Glutamatergic neuron (in vitro differentiated cells): ENCODE measurements around the gene PRRG1. TPM values are rescaled to one million over a fixed set of nuclear protein-coding genes. Genes with fewer than 3 reads are reported as not detected.
A peak's percentile ranks its signal among the peaks of the same experiment; 100 is the strongest.
"Not testable (repeated sequence)": the region's sequence is repeated elsewhere in the genome, so short reads cannot be mapped to it uniquely, and the experiment has no call there.

Experiments used
- DNase-seq: peaks from one replicate; pipeline ENCODE4 v3.0.0; 2022
- H3K27ac Mint-ChIP-seq: one replicate; pipeline ENCODE4 v1.8.0; 2020; ENCODE audit warnings: mild to moderate bottlenecking, mixed read lengths, inconsistent platforms; ENCODE audit not compliant: unreplicated experiment
- H3K27me3 Mint-ChIP-seq: one replicate; pipeline ENCODE4 v1.8.0; 2020; ENCODE audit warnings: mild to moderate bottlenecking, moderate library complexity, mixed read lengths, inconsistent platforms; ENCODE audit not compliant: unreplicated experiment
- H3K36me3 Mint-ChIP-seq: one replicate; pipeline ENCODE4 v1.8.0; 2020; ENCODE audit warnings: mild to moderate bottlenecking, mixed read lengths, inconsistent platforms; ENCODE audit not compliant: unreplicated experiment
- H3K4me1 Mint-ChIP-seq: one replicate; pipeline ENCODE4 v1.8.0; 2020; ENCODE audit warnings: mild to moderate bottlenecking, low read depth, mixed read lengths, inconsistent platforms; ENCODE audit not compliant: unreplicated experiment
- H3K4me3 Mint-ChIP-seq: one replicate; pipeline ENCODE4 v1.8.0; 2020; ENCODE audit warnings: mild to moderate bottlenecking, mixed read lengths, inconsistent platforms; ENCODE audit not compliant: unreplicated experiment
- H3K9me3 Mint-ChIP-seq: one replicate; pipeline ENCODE4 v1.8.0; 2020; ENCODE audit warnings: mild to moderate bottlenecking, moderate library complexity, mixed read lengths, inconsistent platforms; ENCODE audit not compliant: unreplicated experiment
- total RNA-seq: library from RNA; stranded (reverse); fragmentation: NEBNext Ultra II Directional; extraction: Animal tissue kit (Norgen Biotek cat#: 25700); gene quantifications from one replicate; pipeline ENCODE4 v1.2.1, GENCODE V29; 2021; ENCODE audit not compliant: unreplicated experiment
- TF ChIP-seq, protein P1 (sequence below): fragments of 200-600 bp; sonication (generic); IDR thresholded peaks from one replicate; pipeline ENCODE4 v1.5.0; 2021; ENCODE audit not compliant: partially characterized antibody, unreplicated experiment

The PRRG1 gene
- total RNA-seq, 1 donor from 2014 or later, result 4.4 TPM

DNA sequence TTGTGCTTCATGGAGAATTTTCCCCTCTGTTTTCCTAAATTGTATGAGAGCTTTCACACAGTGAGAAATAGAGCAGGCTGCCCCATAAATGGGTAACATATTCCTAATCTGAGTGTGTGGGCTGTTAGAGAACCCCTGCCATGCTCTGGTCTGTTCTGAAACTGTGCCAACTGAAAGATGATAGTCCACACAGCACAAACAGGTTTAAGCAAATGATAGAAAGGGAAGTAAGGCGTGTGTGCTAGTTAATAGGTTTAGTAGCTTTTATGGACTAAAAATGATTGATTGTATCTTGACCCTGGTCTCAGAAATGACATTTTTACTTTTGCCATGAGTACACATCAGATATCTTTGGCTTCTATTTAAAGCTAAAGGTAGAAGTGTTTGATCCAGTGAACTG, 106.2 kb downstream of the PRRG1 start:
- peaks cover 5% of the 10 kb centered on the region for H3K4me1 Mint-ChIP-seq
- H3K27ac Mint-ChIP-seq, result no peak overlapping the region

GRCh38 chrX:37460285-37460684, 111.1 kb downstream of the PRRG1 start:
- not testable (repeated sequence) for H3K27me3 Mint-ChIP-seq, H3K36me3 Mint-ChIP-seq, DNase-seq, H3K4me3 Mint-ChIP-seq, H3K9me3 Mint-ChIP-seq
- Mint-ChIP-seq H3K4me1 (peaks cover 11% of the 10 kb centered on the region), H3K27ac (peak overlapping the region; percentile 93)

More for the DNA sequence above, 106.2 kb downstream of the PRRG1 start:
- Mint-ChIP-seq H3K9me3 (no peaks in the 10 kb centered on the region), H3K36me3 (no peaks in the 10 kb centered on the region), H3K4me3 (no peak overlapping the region), H3K27me3 (peaks cover 7% of the 10 kb centered on the region)
- TF ChIP-seq, protein P1, sequence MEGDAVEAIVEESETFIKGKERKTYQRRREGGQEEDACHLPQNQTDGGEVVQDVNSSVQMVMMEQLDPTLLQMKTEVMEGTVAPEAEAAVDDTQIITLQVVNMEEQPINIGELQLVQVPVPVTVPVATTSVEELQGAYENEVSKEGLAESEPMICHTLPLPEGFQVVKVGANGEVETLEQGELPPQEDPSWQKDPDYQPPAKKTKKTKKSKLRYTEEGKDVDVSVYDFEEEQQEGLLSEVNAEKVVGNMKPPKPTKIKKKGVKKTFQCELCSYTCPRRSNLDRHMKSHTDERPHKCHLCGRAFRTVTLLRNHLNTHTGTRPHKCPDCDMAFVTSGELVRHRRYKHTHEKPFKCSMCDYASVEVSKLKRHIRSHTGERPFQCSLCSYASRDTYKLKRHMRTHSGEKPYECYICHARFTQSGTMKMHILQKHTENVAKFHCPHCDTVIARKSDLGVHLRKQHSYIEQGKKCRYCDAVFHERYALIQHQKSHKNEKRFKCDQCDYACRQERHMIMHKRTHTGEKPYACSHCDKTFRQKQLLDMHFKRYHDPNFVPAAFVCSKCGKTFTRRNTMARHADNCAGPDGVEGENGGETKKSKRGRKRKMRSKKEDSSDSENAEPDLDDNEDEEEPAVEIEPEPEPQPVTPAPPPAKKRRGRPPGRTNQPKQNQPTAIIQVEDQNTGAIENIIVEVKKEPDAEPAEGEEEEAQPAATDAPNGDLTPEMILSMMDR, result no peak
- no peak for DNase-seq

DNA sequence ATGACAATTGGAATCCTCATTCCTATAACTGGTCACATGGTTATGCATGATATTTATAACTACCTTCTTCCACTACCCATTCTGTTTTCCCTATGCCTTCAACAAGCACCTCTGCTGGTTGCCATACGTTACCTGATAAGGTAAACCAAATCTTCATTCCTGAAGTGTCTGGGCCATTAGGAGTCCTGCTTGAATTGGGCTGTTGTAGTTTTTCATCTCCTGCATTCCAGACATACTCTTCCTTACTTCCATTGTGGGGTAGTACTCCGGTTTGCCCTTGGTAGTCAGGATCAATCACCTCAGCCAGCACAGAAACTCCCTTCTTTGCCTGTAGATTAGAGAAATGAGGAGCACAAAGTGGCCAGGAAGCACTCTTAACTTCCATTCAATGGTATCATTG, 113.2 kb downstream of the PRRG1 start:
- Mint-ChIP-seq H3K36me3 (no peaks in the 10 kb centered on the region), H3K27me3 (peaks cover 9% of the 10 kb centered on the region), H3K4me3 (no peak overlapping the region), H3K27ac (no peak overlapping the region), H3K4me1 (peaks cover 11% of the 10 kb centered on the region), H3K9me3 (peaks cover 6% of the 10 kb centered on the region)
- DNase-seq, result no peak
- TF ChIP-seq, protein P1, result no peak

GRCh38 chrX:37468124-37468739, 119.1 kb downstream of the PRRG1 start:
- H3K9me3 Mint-ChIP-seq, result no peaks in the 10 kb centered on the region
- no peak overlapping the region for H3K4me3 Mint-ChIP-seq
- H3K27ac Mint-ChIP-seq, result no peak overlapping the region
- no peaks in the 10 kb centered on the region for H3K4me1 Mint-ChIP-seq
- H3K27me3 Mint-ChIP-seq, result no peaks in the 10 kb centered on the region
- no peaks in the 10 kb centered on the region for H3K36me3 Mint-ChIP-seq
- TF ChIP-seq, protein P1, result no peak
- no peak for DNase-seq

GRCh38 chrX:37470711-37471110, 121.5 kb downstream of the PRRG1 start:
- Mint-ChIP-seq H3K27ac (no peak overlapping the region), H3K27me3 (no peaks in the 10 kb centered on the region), H3K4me1 (no peaks in the 10 kb centered on the region), H3K36me3 (no peaks in the 10 kb centered on the region), H3K9me3 (no peaks in the 10 kb centered on the region), H3K4me3 (no peak overlapping the region)
- no peak for DNase-seq
- TF ChIP-seq, protein P1, result no peak
